Mesenchymal stem cell (in vitro differentiated cells and primary cell): ENCODE data around the gene EFS.

Source experiments
- DNase-seq: peaks from one replicate; pipeline ENCODE4 v3.0.0-alpha.2; 2013
- H2AFZ ChIP-seq: one replicate; pipeline ENCODE4 v1.6.1; 2013; ENCODE audit warnings: low read depth, mild to moderate bottlenecking, control low read depth, inconsistent platforms, low read length, moderate library complexity
- H2AK5ac ChIP-seq: 2 replicates; pipeline ENCODE4 v1.6.1; 2013; ENCODE audit warnings: low read length, moderate library complexity, mild to moderate bottlenecking, inconsistent platforms; ENCODE audit not compliant: severe bottlenecking
- H2BK120ac ChIP-seq: one replicate; pipeline ENCODE4 v1.6.1; 2013; ENCODE audit warnings: low read depth, mild to moderate bottlenecking, inconsistent platforms, low read length, moderate library complexity
- H2BK12ac ChIP-seq, 2 experiments: one replicate each; pipeline ENCODE4 v1.6.1; 2013; ENCODE audit warnings: inconsistent platforms in 2 of 2, low read length in 2 of 2, mild to moderate bottlenecking in 2 of 2, moderate library complexity in 2 of 2, control low read depth in 1 of 2
- H2BK15ac ChIP-seq: one replicate; pipeline ENCODE4 v1.6.1; 2013; ENCODE audit warnings: mild to moderate bottlenecking, low read depth, inconsistent platforms; ENCODE audit not compliant: poor library complexity, severe bottlenecking
- H2BK5ac ChIP-seq: 2 replicates; pipeline ENCODE4 v1.6.1; 2013; ENCODE audit warnings: low read depth, mild to moderate bottlenecking, low read length, control low read depth, inconsistent platforms; ENCODE audit not compliant: poor library complexity, severe bottlenecking
- H3K14ac ChIP-seq, 2 experiments: one replicate each; pipeline ENCODE4 v1.6.1; 2013; ENCODE audit warnings: inconsistent platforms in 2 of 2, low read length in 2 of 2, control low read depth in 1 of 2, mild to moderate bottlenecking in 1 of 2, moderate library complexity in 1 of 2
- H3K18ac ChIP-seq, 2 experiments: one replicate each; pipeline ENCODE4 v1.6.1; 2013; ENCODE audit warnings: inconsistent platforms in 2 of 2, low read length in 2 of 2, control low read depth in 1 of 2, low read depth in 1 of 2, mild to moderate bottlenecking in 1 of 2
- H3K23ac ChIP-seq, 2 experiments: one replicate each; pipeline ENCODE4 v1.6.1; 2013; ENCODE audit warnings: inconsistent platforms in 2 of 2, low read length in 2 of 2, mild to moderate bottlenecking in 2 of 2, moderate library complexity in 2 of 2, control low read depth in 1 of 2
- H3K27ac ChIP-seq: 2 replicates; pipeline ENCODE4 v1.5.1; 2013; ENCODE audit warnings: mild to moderate bottlenecking, moderate library complexity, low read length, control low read depth, inconsistent platforms; ENCODE audit not compliant: poor library complexity, severe bottlenecking
- H3K27me3 ChIP-seq, 2 experiments: 2 replicates each; pipeline versions ENCODE4 v1.6.1 to v1.7.0; 2013; ENCODE audit warnings: low read length in 2 of 2, mild to moderate bottlenecking in 2 of 2, moderate library complexity in 2 of 2, control low read depth in 1 of 2, inconsistent platforms in 1 of 2; ENCODE audit not compliant: control insufficient read depth in 1 of 2, insufficient read depth in 1 of 2
- H3K36me3 ChIP-seq, 2 experiments: 2 replicates each; pipeline versions ENCODE4 v1.6.1 to v1.7.0; 2013; ENCODE audit warnings: low read length in 2 of 2, control low read depth in 1 of 2, inconsistent platforms in 1 of 2, low read depth in 1 of 2, mild to moderate bottlenecking in 1 of 2; ENCODE audit not compliant: insufficient read depth in 2 of 2, control insufficient read depth in 1 of 2
- H3K4ac ChIP-seq, 2 experiments: one replicate each; pipeline ENCODE4 v1.6.1; 2013; ENCODE audit warnings: inconsistent platforms in 2 of 2, low read length in 2 of 2, mild to moderate bottlenecking in 2 of 2, moderate library complexity in 2 of 2, control low read depth in 1 of 2, low read depth in 1 of 2
- H3K4me1 ChIP-seq: 2 replicates; pipeline ENCODE4 v1.6.1; 2013; ENCODE audit warnings: low read depth, low read length, control low read depth; ENCODE audit not compliant: control insufficient read depth, insufficient read depth
- H3K4me2 ChIP-seq: 2 replicates; pipeline ENCODE4 v1.6.1; 2013; ENCODE audit warnings: low read length, mild to moderate bottlenecking, inconsistent platforms; ENCODE audit not compliant: poor library complexity, severe bottlenecking
- H3K4me3 ChIP-seq, 2 experiments: 2 replicates each; pipeline versions ENCODE4 v1.5.1 to v1.7.0; 2013; ENCODE audit warnings: low read length in 2 of 2, mild to moderate bottlenecking in 2 of 2, control low read depth in 1 of 2, low read depth in 1 of 2; ENCODE audit not compliant: insufficient read depth in 1 of 2
- H3K79me1 ChIP-seq: replicated peaks from 2 replicates; pipeline ENCODE4 v1.6.1; 2013; ENCODE audit warnings: mild to moderate bottlenecking, control low read depth, low read length, inconsistent platforms; ENCODE audit not compliant: poor library complexity, severe bottlenecking
- H3K9ac ChIP-seq: 2 replicates; pipeline ENCODE4 v1.7.0; 2013; ENCODE audit warnings: mild to moderate bottlenecking, low read length, moderate library complexity
- H3K9me3 ChIP-seq: 2 replicates; pipeline ENCODE4 v1.7.0; 2013; ENCODE audit warnings: mild to moderate bottlenecking, low read length; ENCODE audit not compliant: control insufficient read depth
- H4K8ac ChIP-seq: one replicate; pipeline ENCODE4 v1.6.1; 2013; ENCODE audit warnings: inconsistent platforms, mild to moderate bottlenecking, low read length, moderate library complexity
- H4K91ac ChIP-seq: one replicate; pipeline ENCODE4 v1.6.1; 2013; ENCODE audit warnings: mild to moderate bottlenecking, low read length, inconsistent platforms
- WGBS: methylation state at CpG from one replicate; pipeline ENCODE4 v1.1.7; 2013; ENCODE audit warnings: mixed read lengths; 5-methylcytosine and 5-hydroxymethylcytosine counted together

The EFS gene

DNA sequence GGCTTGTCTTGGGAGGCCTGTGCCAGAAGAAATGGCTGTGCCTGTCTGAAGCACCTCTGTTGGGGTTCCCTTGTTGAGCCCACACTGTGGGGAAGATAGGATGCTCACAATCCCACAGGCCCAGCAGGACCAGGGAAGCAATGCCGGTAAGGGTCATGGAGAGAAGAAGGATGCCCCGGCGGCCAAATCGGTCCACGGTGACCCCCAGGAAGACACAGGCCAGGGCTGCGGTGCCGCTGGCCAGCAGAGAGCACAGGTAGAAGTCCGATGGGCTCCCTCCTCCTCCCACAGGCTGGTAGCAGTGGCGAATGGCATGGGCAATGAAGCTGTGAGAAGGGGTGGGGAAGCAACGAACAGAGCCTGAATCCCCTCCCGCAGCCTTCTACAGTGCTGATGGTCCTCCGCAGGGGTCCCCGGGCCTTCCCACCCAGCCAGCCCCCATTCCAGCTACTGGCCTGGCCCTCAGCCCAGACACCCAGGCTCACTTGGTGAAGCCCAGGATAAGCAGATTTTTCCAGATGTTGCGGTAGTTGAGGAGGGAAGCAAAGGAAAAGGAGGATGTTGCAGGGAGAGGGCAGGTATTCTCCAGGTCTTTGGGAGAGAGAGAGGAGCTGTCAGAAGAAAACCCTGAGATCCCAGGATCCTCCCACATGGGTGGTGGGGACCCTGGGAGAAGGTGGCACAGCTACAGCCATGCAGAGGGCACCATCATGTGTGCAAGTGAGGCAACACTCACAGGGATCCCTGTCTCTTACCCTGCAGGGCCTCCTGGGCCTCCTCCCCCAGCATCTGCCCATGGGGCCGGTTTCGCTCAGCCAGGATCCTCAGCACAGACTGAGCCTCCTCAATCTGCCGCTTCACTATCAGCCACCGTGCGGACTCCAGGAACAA, 17.3 kb downstream of the EFS start:
- Histone ChIP-seq H3K79me1 (peaks cover 5% of the 10 kb centered on the region), H3K4ac (no peak overlapping the region), H3K27me3 (peaks cover 0 to 11% of the 10 kb centered on the region in 2 experiments), H2AK5ac (no peak overlapping the region), H2BK12ac (no peak overlapping the region), H2BK120ac (no peak overlapping the region), H3K9me3 (no peaks in the 10 kb centered on the region), H2BK5ac (no peak overlapping the region), H4K8ac (no peak overlapping the region), H3K23ac (no peak overlapping the region), H3K4me2 (no peak overlapping the region), H3K18ac (no peak overlapping the region), H4K91ac (no peak overlapping the region), H3K4me3 (no peak overlapping the region), H3K27ac (no peak overlapping the region), H3K9ac (no peak overlapping the region), H2AFZ (no peak overlapping the region), H3K14ac (no peak overlapping the region), H2BK15ac (no peak overlapping the region), H3K36me3 (peaks cover 0 to 32% of the 10 kb centered on the region in 2 experiments), H3K4me1 (peaks cover 9% of the 10 kb centered on the region)
- no peak for DNase-seq
- WGBS: 98% methylated on average over 18 of the region's 19 CpGs

DNA sequence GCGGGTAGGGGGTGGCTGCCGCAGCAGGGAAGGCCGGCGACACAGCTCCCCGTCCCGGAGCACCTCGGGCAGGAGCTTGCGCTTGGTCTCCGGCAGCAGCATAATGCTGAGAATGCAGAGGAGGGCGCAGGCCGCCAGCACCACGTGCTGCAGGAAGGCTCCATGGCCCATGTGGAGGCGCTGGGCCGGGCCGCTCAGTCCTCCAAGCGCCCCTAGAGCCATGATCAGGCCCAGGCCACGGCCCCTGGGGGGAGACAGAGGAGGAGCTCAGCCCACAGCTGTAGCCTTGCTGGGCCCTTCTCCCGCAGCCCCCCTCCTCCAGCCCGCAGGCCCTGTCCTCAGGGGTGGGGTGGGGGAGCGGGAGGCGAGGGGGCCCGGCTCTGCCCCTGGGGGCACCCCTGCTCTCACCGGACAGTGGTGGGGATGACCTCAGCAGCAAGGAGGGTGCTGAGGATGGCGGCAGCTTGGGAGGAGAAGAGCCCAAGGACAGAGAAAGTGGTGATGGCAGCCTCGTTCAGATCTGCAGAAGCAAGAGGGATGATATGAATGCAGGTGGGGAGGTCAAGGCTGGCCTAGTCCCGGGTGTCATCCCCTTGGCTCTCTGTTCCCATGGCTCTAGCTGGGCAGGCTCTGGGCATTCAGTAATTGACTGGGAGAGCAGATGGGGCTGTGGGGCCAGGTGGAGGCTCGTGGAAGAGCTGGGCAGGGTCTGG, 18.1 kb downstream of the EFS start:
- H3K23ac ChIP-seq: no peak overlapping the region

DNA sequence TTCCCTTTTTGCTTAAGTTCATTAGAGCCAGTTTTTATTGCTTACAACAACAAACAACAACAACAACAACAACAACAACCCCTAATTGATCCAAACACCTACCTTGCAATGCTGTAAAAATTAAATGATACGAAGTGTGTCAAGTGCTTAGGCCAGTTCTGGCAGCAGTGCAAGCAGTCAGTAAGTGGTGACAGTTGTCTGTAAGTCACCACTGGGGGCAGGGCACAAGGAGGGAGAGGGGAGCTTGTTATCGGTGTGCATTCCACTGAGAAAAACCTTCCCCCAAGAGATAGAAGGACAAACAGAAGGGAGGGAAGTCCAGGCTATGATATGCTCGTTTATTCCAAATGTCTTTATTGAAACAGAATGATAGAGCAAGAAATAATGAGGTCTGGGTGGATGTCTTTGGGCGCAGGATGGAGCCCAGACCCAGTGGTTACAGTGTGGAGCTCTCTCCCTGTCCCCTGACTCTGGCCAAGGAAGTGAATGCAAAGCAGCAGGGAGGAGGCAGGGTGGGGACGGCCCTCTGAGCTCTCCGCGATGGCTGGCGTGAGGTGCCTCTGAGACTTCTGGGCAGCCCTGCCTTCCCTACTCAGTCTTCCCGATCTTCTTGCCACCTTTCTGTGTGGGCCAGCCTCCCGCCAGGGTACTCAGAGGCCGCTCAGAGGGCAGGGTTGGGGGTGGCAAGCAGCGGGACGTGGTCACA, 18.8 kb downstream of the EFS start:
- 75% methylated on average over 13 of the region's 13 CpGs for WGBS
- H3K27me3 ChIP-seq: peaks cover 3 to 4% of the 10 kb centered on the region in 2 experiments
- no peaks in the 10 kb centered on the region for H3K4me1 ChIP-seq

More for the DNA sequence above, 18.1 kb downstream of the EFS start:
- no peak overlapping the region for H2BK15ac ChIP-seq
- no peak overlapping the region for H4K8ac ChIP-seq
- H2AFZ ChIP-seq: no peak overlapping the region
- H3K18ac ChIP-seq: no peak overlapping the region
- H2BK120ac ChIP-seq: no peak overlapping the region
- no peak overlapping the region for H4K91ac ChIP-seq
- H3K27me3 ChIP-seq: peaks cover 3 to 9% of the 10 kb centered on the region in 2 experiments
- 77% methylated on average over 27 of the region's 27 CpGs for WGBS
- no peak for DNase-seq
- no peak overlapping the region for H3K4me2 ChIP-seq
- H3K14ac ChIP-seq: no peak overlapping the region
- H3K4ac ChIP-seq: no peak overlapping the region
- H3K27ac ChIP-seq: no peak overlapping the region
- H3K4me1 ChIP-seq: peaks cover 4% of the 10 kb centered on the region
- H2AK5ac ChIP-seq: no peak overlapping the region
- no peak overlapping the region for H3K4me3 ChIP-seq
- H3K9me3 ChIP-seq: no peaks in the 10 kb centered on the region
- no peak overlapping the region for H2BK12ac ChIP-seq
- peaks cover 0 to 32% of the 10 kb centered on the region in 2 experiments for H3K36me3 ChIP-seq
- no peak overlapping the region for H2BK5ac ChIP-seq
- H3K9ac ChIP-seq: no peak overlapping the region
- peaks cover 1% of the 10 kb centered on the region for H3K79me1 ChIP-seq

DNA sequence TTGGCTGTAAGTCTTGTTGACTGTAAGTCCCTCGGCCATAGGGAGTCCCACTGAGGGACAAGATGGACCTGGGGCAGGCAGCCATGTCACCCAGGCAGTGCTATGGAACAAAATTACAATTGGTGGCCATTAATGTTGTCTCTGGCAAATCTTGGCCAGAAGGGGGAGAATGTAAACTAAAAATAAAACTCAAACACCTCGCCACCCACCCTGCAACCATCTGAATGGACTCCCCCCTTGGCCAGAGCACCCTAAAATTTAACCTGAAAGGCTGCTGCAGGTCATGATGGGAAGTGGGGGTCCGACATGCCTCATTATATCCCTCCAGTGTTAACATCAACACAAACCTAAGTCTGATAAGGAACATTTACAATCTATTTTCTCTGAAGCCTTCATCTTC, 20.5 kb downstream of the EFS start:
- no peak overlapping the region for H3K23ac ChIP-seq
- H3K18ac ChIP-seq: no peak overlapping the region
- H2BK15ac ChIP-seq: no peak overlapping the region
- no peak overlapping the region for H3K9ac ChIP-seq
- peaks cover 3 to 4% of the 10 kb centered on the region in 2 experiments for H3K27me3 ChIP-seq
- H4K91ac ChIP-seq: no peak overlapping the region
- H2BK12ac ChIP-seq: no peak overlapping the region
- H2BK5ac ChIP-seq: no peak overlapping the region
- peaks cover 0 to 32% of the 10 kb centered on the region in 2 experiments for H3K36me3 ChIP-seq
- no peak overlapping the region for H2BK120ac ChIP-seq
- WGBS: 73% methylated on average over 3 of the region's 3 CpGs
- H3K4ac ChIP-seq: no peak overlapping the region
- no peak for DNase-seq
- no peak overlapping the region for H3K14ac ChIP-seq
- H3K27ac ChIP-seq: no peak overlapping the region
- no peak overlapping the region for H3K4me3 ChIP-seq
- no peaks in the 10 kb centered on the region for H3K4me1 ChIP-seq
- H3K4me2 ChIP-seq: no peak overlapping the region
- H3K79me1 ChIP-seq: no peaks in the 10 kb centered on the region
- H2AK5ac ChIP-seq: no peak overlapping the region
- no peak overlapping the region for H2AFZ ChIP-seq
- H3K9me3 ChIP-seq: peaks cover 3% of the 10 kb centered on the region
- H4K8ac ChIP-seq: no peak overlapping the region

More for the DNA sequence above, 18.8 kb downstream of the EFS start:
- H2BK12ac ChIP-seq: no peak overlapping the region
- H4K8ac ChIP-seq: no peak overlapping the region
- H2BK120ac ChIP-seq: no peak overlapping the region
- H3K18ac ChIP-seq: no peak overlapping the region
- no peak overlapping the region for H3K4me3 ChIP-seq
- no peak overlapping the region for H3K14ac ChIP-seq
- no peak overlapping the region for H2BK5ac ChIP-seq
- H3K27ac ChIP-seq: no peak overlapping the region
- H3K36me3 ChIP-seq: peaks cover 0 to 32% of the 10 kb centered on the region in 2 experiments
- H3K23ac ChIP-seq: no peak overlapping the region
- no peak for DNase-seq
- H2AFZ ChIP-seq: no peak overlapping the region
- no peaks in the 10 kb centered on the region for H3K79me1 ChIP-seq
- H3K9ac ChIP-seq: no peak overlapping the region
- no peak overlapping the region for H4K91ac ChIP-seq
- H2AK5ac ChIP-seq: no peak overlapping the region
- no peak overlapping the region for H2BK15ac ChIP-seq
- no peak overlapping the region for H3K4me2 ChIP-seq
- no peaks in the 10 kb centered on the region for H3K9me3 ChIP-seq
- H3K4ac ChIP-seq: no peak overlapping the region
